Measurements from ENCODE around the gene KMT5B.
"Not testable (repeated sequence)": the region's sequence is repeated elsewhere in the genome, so short reads cannot be mapped to it uniquely, and the experiment has no call there.

Gene KMT5B

GRCh38 chr11:68243847-68244246, 30.8 kb upstream of the KMT5B start:
- not testable (repeated sequence) for H3K4me1 ChIP-seq (ENCODE audit: insufficient read depth, low read length); H3K9me3 ChIP-seq (ENCODE audit: low read length); H3K27me3 ChIP-seq (ENCODE audit: insufficient read depth, low read length)

GRCh38 chr11:68242616-68243015, 29.5 kb upstream of the KMT5B start:
- no peak overlapping the region for H3K4me3 ChIP-seq (ENCODE audit: low read length)
- H3K9me3 ChIP-seq (ENCODE audit: low read length), result no peaks in the 10 kb centered on the region
- no peaks in the 10 kb centered on the region for H3K36me3 ChIP-seq (ENCODE audit: insufficient read depth, low read length)
- no peaks in the 10 kb centered on the region for H3K4me1 ChIP-seq (ENCODE audit: insufficient read depth, low read length)
- H3K27me3 ChIP-seq (ENCODE audit: insufficient read depth, low read length), result no peaks in the 10 kb centered on the region
- no peak overlapping the region for H2AFZ ChIP-seq (ENCODE audit: low read depth, low read length)

More at GRCh38 chr11:68243847-68244246, 30.8 kb upstream of the KMT5B start:
- not testable (repeated sequence) for H3K4me3 ChIP-seq (ENCODE audit: low read length); H2AFZ ChIP-seq (ENCODE audit: low read depth, low read length); H3K36me3 ChIP-seq (ENCODE audit: insufficient read depth, low read length)

DNA sequence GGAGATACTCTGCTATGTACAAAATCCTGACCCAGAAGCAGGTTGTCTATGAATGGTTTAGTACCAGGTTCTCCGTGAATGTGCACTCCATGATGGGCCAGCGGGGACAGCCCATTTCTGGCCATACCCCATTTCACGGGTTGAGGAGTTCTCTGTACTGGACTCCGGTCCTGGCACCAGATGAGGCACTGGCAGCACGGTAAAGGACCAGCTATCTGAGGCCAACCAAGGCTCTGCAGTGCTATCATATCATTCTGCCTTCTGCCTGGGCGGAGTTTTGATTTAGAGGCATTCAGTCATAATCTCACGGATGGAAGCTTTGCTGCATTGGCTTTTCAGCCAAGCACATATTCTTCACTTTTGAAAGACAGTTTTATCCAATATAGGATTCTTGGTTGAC, 18.5 kb upstream of the KMT5B start:
- Histone ChIP-seq H3K27me3 (ENCODE audit: insufficient read depth, low read length) (no peaks in the 10 kb centered on the region), H3K36me3 (ENCODE audit: insufficient read depth, low read length) (no peaks in the 10 kb centered on the region), H2AFZ (ENCODE audit: low read depth, low read length) (no peak overlapping the region), H3K4me1 (ENCODE audit: insufficient read depth, low read length) (no peaks in the 10 kb centered on the region), H3K9me3 (ENCODE audit: low read length) (no peaks in the 10 kb centered on the region), H3K4me3 (ENCODE audit: low read length) (no peak overlapping the region)

DNA sequence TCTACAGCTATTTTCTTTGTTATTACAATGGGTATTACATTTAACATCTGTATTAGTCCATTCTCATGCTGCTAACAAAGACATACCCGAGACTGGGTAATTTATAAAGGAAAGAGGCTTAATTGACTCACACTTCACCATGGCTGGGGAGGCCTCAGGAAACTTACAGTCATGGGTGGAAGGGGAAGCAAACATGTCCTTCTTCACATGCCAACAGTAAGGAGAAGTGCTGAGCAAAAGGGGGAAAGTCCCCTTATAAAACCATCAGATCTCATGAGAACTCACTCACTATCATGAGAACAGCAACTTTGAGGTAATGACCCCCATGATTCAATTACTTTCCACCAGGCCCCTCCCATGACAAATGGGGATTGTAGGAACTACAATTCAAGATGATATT, 16.5 kb upstream of the KMT5B start:
- H3K27me3 ChIP-seq (ENCODE audit: insufficient read depth, low read length), result no peaks in the 10 kb centered on the region
- no peaks in the 10 kb centered on the region for H3K9me3 ChIP-seq (ENCODE audit: low read length)
- H3K36me3 ChIP-seq (ENCODE audit: insufficient read depth, low read length), result no peaks in the 10 kb centered on the region
- H3K4me3 ChIP-seq (ENCODE audit: low read length), result no peak overlapping the region
- no peak overlapping the region for H2AFZ ChIP-seq (ENCODE audit: low read depth, low read length)
- no peaks in the 10 kb centered on the region for H3K4me1 ChIP-seq (ENCODE audit: insufficient read depth, low read length)

GRCh38 chr11:68226421-68226820, 13.3 kb upstream of the KMT5B start:
- H3K27me3 ChIP-seq (ENCODE audit: insufficient read depth, low read length), result no peaks in the 10 kb centered on the region
- H3K36me3 ChIP-seq (ENCODE audit: insufficient read depth, low read length), result no peaks in the 10 kb centered on the region
- H2AFZ ChIP-seq (ENCODE audit: low read depth, low read length), result no peak overlapping the region
- no peaks in the 10 kb centered on the region for H3K4me1 ChIP-seq (ENCODE audit: insufficient read depth, low read length)
- no peak overlapping the region for H3K4me3 ChIP-seq (ENCODE audit: low read length)
- H3K9me3 ChIP-seq (ENCODE audit: low read length), result no peaks in the 10 kb centered on the region

GRCh38 chr11:68224606-68225005, 11.5 kb upstream of the KMT5B start:
- no peaks in the 10 kb centered on the region for H3K4me1 ChIP-seq (ENCODE audit: insufficient read depth, low read length)
- H3K27me3 ChIP-seq (ENCODE audit: insufficient read depth, low read length), result no peaks in the 10 kb centered on the region

DNA sequence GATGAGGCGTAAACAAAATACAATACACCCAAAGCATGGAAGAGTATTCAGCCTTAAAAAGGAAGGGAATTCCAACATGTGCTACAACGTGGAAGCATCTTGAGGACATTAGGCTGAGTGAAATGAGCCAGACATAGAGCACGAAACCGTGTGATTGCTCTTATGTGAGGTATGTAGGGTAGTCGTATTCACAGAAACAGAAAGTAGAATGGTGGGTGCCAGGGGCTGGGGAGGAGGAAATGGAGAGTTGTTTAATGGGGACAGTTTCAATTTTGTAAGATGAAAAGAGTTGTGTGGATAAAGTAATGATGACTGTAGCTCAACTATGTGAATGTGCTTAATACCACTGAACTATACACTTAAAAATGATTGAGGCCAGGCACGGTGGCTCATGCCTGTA, 10.2 kb upstream of the KMT5B start:
- H3K4me3 ChIP-seq (ENCODE audit: low read length), result no peak overlapping the region
- H3K27me3 ChIP-seq (ENCODE audit: insufficient read depth, low read length), result no peaks in the 10 kb centered on the region
- no peak overlapping the region for H2AFZ ChIP-seq (ENCODE audit: low read depth, low read length)
- H3K4me1 ChIP-seq (ENCODE audit: insufficient read depth, low read length), result no peaks in the 10 kb centered on the region
- H3K9me3 ChIP-seq (ENCODE audit: low read length), result no peaks in the 10 kb centered on the region
- no peaks in the 10 kb centered on the region for H3K36me3 ChIP-seq (ENCODE audit: insufficient read depth, low read length)

More at GRCh38 chr11:68224606-68225005, 11.5 kb upstream of the KMT5B start:
- H2AFZ ChIP-seq (ENCODE audit: low read depth, low read length), result no peak overlapping the region
- H3K36me3 ChIP-seq (ENCODE audit: insufficient read depth, low read length), result no peaks in the 10 kb centered on the region
- H3K4me3 ChIP-seq (ENCODE audit: low read length), result no peak overlapping the region
- no peaks in the 10 kb centered on the region for H3K9me3 ChIP-seq (ENCODE audit: low read length)

DNA sequence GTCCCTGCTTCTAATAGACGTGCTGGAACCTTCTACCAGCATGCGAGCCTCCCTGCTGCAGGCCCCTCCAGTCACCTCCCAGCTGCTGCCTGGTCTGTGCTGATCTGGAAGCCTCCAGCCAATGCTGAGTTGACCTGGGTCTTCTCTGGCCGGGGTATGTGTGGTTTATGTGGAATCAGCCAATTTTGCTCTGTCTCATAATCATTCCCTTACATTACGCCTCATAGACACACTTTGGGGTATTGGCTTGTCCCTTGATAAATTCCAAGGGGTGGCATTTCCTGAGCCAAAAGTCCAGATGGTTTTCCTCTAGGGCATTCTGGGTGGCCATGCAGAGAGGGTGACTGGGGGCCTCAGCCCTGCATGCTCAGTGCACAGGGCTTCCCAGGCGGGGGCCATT, 8.3 kb upstream of the KMT5B start:
- H3K9me3 ChIP-seq (ENCODE audit: low read length), result no peaks in the 10 kb centered on the region
- no peak overlapping the region for H2AFZ ChIP-seq (ENCODE audit: low read depth, low read length)
- no peak overlapping the region for H3K4me3 ChIP-seq (ENCODE audit: low read length)
- no peaks in the 10 kb centered on the region for H3K36me3 ChIP-seq (ENCODE audit: insufficient read depth, low read length)
- H3K27me3 ChIP-seq (ENCODE audit: insufficient read depth, low read length), result no peaks in the 10 kb centered on the region
- no peaks in the 10 kb centered on the region for H3K4me1 ChIP-seq (ENCODE audit: insufficient read depth, low read length)

- H3K9me3 ChIP-seq (ENCODE audit: low read length), result no peaks in the 10 kb centered on the region
- no peaks in the 10 kb centered on the region for H3K36me3 ChIP-seq (ENCODE audit: insufficient read depth, low read length)
- no peak overlapping the region for H2AFZ ChIP-seq (ENCODE audit: low read depth, low read length)
- H3K27me3 ChIP-seq (ENCODE audit: insufficient read depth, low read length), result no peaks in the 10 kb centered on the region
- no peak overlapping the region for H3K4me3 ChIP-seq (ENCODE audit: low read length)
- peaks cover 14% of the 10 kb centered on the region for H3K4me1 ChIP-seq (ENCODE audit: insufficient read depth, low read length)
Measured at GRCh38 chr11:68216171-68216938, 3.3 kb upstream of the KMT5B start.

DNA sequence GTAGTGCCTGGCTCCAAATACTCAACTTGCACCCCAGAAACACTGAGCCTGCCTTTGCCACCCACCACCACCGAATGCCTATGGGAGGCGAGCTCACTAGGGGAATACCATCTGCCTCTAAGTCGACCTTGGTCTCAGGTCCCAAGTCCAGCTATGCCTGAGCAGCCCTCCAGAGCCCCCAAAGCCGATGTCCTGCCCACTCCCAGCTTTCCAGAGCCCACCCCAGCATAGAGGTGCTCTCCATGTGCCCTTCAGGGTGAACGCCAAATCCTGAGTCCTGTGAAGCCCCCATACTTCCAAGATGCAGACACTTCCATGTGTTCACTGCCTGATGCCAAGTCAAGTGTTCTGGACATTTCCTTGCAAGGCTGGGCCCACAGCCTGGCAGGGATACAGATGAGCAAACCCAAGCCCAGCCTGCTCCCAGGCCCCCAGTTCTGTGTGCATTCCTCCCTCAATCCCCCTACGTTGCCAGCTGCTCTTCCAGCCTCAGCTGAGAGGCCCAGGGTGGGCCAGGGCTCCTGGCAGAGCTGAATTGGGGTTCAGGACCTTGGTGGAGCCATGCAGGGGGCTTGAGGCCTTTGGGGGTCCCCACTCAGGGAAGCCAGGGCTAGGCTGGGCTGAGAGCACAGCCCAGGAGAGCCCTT, 2.6 kb upstream of the KMT5B start:
- H2AFZ ChIP-seq (ENCODE audit: low read depth, low read length), result no peak overlapping the region
- no peaks in the 10 kb centered on the region for H3K9me3 ChIP-seq (ENCODE audit: low read length)
- H3K36me3 ChIP-seq (ENCODE audit: insufficient read depth, low read length), result no peaks in the 10 kb centered on the region
- no peaks in the 10 kb centered on the region for H3K27me3 ChIP-seq (ENCODE audit: insufficient read depth, low read length)
- peaks cover 21% of the 10 kb centered on the region for H3K4me1 ChIP-seq (ENCODE audit: insufficient read depth, low read length)
- no peak overlapping the region for H3K4me3 ChIP-seq (ENCODE audit: low read length)

- no peaks in the 10 kb centered on the region for H3K27me3 ChIP-seq (ENCODE audit: insufficient read depth, low read length)
- H3K9me3 ChIP-seq (ENCODE audit: low read length), result no peaks in the 10 kb centered on the region
- H2AFZ ChIP-seq (ENCODE audit: low read depth, low read length), result no peak overlapping the region
- H3K36me3 ChIP-seq (ENCODE audit: insufficient read depth, low read length), result no peaks in the 10 kb centered on the region
- H3K4me3 ChIP-seq (ENCODE audit: low read length), result no peak overlapping the region
- peaks cover 25% of the 10 kb centered on the region for H3K4me1 ChIP-seq (ENCODE audit: insufficient read depth, low read length)
Measured at GRCh38 chr11:68215087-68215445, 2.0 kb upstream of the KMT5B start.

GRCh38 chr11:68214173-68215086, 1.3 kb upstream of the KMT5B start:
- Histone ChIP-seq H3K4me3 (ENCODE audit: low read length) (peak overlapping the region; percentile 68), H3K9me3 (ENCODE audit: low read length) (no peaks in the 10 kb centered on the region), H2AFZ (ENCODE audit: low read depth, low read length) (peak overlapping the region; percentile 74), H3K4me1 (ENCODE audit: insufficient read depth, low read length) (peaks cover 27% of the 10 kb centered on the region), H3K36me3 (ENCODE audit: insufficient read depth, low read length) (no peaks in the 10 kb centered on the region), H3K27me3 (ENCODE audit: insufficient read depth, low read length) (no peaks in the 10 kb centered on the region)

DNA sequence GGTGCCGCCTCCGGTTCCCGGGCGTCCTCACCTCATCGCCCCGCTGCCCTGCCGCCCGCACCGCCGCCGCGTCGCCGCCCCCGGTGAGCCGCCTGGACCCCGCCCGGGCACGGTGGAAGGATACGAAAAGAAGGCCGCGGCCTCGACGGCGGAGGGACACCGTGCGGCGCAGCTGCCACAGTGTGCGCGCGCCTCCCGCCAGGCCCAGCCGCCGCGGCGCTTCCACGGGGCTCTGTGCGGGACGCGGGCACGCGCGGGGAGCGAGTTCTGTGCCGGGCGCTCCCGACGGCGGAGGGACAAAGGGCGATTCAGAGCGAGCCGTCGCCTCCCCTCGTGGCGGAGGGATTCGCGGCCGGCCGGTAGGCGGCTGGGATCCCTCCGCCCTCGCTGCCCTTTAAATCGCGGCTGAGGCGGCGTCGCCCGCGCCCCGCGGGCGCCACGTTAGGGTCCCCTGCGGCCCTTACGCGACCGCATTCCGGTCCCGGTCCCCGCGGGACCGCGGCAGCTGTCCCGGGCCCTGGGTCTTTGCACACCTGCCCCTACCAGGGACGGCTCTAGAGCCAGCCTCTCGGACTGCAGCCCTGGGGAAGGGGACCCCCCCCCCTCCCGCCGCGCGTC, 568 bp upstream of the KMT5B start:
- Histone ChIP-seq H2AFZ (ENCODE audit: low read depth, low read length) (peak overlapping the region; percentile 74), H3K36me3 (ENCODE audit: insufficient read depth, low read length) (no peaks in the 10 kb centered on the region), H3K27me3 (ENCODE audit: insufficient read depth, low read length) (no peaks in the 10 kb centered on the region), H3K4me3 (ENCODE audit: low read length) (peak overlapping the region; percentile 68), H3K9me3 (ENCODE audit: low read length) (no peaks in the 10 kb centered on the region), H3K4me1 (ENCODE audit: insufficient read depth, low read length) (peaks cover 31% of the 10 kb centered on the region)

Data from neuron (in vitro differentiated cells).